GM18511 (cell line): ENCODE data around the gene P2RX7.
"Not testable (repeated sequence)": the region's sequence is repeated elsewhere in the genome, so short reads cannot be mapped to it uniquely, and the experiment has no call there.

Experiments used
- ATAC-seq: cut with Tn5 transposase; IDR thresholded peaks from one replicate; pipeline ENCODE4 v1.9.1; 2021; ENCODE audit warnings: mild to moderate bottlenecking, moderate library complexity; ENCODE audit not compliant: unreplicated experiment

The P2RX7 gene

DNA sequence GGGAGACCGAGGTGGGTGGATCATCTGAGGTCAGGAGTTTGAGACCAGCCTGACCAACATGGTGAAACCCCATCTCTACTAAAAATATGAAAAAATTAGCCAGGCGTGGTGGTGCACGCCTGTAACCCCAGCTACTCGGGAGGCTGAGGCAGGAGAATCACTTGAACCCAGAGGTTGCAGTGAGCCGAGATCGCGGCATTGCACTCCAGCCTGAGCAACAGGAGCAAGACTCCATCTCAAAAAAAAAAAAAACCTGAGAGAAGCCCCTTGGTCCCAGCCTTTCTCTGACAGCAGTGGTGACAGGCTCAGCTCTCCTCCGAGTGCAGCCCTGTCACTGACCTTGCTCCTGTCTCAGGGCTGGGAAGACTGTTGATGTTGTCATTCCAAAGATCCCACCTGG is 94.2 kb downstream of the P2RX7 start:
- ATAC-seq = not testable (repeated sequence)

DNA sequence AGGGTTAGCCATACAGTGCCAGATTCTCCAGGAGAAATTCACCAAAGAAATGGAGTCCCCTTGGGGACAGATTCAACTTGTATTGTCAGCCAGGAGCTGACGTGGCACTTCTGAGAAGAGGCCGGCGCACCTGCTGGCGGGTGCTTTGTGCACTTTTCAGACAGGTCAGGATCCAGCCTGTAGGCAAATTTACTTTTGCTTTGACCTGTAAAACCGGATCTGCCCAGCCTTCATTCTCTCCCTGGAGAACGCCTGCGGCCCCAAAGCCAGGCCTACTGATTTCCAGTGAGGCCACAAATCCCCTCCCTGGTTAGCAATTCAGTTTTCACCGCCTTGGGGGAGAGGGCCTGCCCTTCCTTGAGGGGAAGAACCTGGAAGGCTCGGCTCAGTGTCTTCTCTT is 94.6 kb downstream of the P2RX7 start:
- peak; percentile 67 for ATAC-seq

DNA sequence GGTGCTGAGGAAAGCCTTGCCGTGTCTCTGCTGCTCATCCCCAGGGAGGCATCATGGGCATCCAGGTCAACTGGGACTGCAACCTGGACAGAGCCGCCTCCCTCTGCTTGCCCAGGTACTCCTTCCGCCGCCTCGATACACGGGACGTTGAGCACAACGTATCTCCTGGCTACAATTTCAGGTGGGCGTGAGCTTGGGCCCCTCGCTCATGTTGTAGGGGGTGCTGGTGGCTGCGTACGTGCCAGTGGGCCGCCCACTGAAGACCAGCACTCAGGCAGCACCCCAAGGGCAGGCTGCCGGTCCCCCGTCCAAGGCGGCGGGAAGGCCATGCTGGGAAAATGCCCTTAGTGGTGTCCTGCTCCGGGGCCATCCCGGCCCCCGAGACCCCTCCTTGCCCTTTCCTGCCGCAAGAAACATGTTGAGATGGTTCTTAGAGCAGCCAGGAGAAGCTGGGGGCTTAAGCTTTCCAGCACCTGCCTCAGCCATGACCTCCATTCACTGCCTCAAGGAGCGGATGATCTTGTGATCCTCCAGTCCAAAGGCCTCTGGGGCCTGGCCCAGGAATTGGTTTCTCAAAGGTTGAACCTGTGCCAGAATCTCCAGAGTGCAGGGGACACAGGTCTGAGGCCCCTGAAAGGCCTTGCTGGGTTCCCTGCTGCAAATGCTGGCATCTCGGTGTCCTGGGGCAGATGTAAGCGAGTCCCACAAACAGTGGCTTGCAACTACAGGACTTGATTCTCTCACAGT is 96.4 kb downstream of the P2RX7 start:
- no peak for ATAC-seq

DNA sequence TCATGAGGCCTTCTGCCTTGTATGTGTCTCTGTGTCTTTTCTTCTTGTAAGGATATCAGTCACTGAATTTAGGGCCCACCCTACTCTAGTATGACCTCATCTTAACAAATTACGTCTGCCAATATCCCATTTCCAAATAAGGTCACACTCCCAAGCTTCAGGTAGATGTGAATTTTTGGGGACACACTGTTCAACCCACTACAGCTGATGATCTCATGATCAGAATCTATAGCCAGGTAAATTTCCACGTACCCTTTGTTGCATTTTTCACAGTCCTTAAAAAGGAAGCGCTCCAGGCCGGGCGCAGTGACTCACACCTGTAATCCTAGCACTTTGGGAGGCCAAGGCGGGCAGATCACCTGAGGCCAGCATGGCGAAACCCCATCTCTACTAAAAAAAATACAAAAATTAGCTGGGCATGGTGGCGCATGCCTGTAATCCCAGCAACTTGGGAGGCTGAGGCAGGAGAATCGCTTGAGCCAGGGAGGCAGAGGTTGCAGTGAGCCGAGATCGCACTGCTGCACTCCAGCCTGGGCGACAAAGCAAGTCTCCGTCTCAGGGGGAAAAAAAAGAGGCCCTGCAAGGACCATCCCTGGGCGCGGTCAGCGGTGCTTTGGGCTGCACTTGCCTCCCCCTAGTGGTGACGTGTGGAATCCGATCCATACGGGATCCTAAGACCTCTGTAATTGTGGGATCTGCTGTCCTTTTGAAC is 97.3 kb downstream of the P2RX7 start:
- not testable (repeated sequence) for ATAC-seq

DNA sequence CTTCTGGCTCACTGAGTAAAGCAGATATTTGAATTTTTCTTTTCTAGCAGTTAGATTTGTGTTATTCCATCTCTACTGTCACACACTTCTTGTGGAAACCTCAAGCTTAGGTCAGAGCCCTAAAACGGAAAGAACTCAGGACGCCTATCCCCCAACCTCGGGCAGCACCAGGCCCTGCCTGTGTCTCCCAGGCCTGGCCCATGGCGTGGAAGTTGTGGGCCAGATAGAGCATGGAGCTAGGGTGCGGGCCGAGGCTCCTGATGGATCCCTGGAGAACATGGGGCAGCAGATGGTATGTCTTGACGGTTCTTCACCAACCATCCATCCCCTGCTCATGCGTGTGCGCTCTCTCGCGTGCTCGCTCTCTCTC is 97.8 kb downstream of the P2RX7 start:
- no peak for ATAC-seq

DNA sequence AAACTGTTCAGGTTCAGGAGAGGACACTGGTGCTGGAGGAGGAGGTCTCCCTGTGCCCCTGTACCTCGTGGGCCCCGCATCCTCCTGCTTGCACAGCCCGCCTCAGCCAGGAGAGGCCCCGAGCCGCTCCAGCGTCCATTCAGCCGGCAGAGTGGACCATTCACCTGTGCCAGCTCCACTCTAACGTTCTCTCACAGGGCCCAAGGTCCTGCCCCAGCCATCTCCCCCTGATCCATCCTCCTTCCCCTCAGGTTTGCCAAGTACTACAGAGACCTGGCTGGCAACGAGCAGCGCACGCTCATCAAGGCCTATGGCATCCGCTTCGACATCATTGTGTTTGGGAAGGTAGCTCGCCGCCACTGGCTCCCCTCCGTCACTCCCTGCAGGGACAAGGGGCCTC is 99.5 kb downstream of the P2RX7 start:
- ATAC-seq = no peak

DNA sequence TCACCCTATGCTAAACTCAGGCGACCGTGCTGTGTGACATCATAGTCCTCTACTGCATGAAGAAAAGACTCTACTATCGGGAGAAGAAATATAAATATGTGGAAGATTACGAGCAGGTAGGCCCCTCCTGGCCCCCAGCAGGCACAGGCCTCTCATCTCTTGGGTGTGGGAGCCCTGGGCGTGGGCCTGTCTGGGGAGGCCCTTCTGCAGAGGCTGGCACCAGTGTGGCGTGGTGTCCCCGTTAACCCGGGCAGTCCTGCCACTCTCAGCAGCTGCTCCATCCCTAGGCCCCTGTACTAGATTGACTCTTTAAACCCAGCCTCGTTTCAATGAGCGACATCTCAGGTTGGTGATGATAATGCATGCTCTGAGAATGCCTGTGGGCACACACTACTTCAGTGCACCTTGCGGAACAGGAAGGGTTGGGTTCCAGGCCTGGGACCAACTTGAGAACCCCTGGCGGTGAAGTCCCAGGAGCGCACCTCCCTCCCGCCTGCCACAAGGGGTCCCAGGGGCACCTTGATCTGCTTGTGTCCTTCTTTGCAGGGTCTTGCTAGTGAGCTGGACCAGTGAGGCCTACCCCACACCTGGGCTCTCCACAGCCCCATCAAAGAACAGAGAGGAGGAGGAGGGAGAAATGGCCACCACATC is 100.4 kb downstream of the P2RX7 start:
- no peak for ATAC-seq

DNA sequence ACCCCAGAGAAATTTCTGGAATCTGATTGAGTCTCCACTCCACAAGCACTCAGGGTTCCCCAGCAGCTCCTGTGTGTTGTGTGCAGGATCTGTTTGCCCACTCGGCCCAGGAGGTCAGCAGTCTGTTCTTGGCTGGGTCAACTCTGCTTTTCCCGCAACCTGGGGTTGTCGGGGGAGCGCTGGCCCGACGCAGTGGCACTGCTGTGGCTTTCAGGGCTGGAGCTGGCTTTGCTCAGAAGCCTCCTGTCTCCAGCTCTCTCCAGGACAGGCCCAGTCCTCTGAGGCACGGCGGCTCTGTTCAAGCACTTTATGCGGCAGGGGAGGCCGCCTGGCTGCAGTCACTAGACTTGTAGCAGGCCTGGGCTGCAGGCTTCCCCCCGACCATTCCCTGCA is 100.9 kb downstream of the P2RX7 start:
- ATAC-seq = no peak

DNA sequence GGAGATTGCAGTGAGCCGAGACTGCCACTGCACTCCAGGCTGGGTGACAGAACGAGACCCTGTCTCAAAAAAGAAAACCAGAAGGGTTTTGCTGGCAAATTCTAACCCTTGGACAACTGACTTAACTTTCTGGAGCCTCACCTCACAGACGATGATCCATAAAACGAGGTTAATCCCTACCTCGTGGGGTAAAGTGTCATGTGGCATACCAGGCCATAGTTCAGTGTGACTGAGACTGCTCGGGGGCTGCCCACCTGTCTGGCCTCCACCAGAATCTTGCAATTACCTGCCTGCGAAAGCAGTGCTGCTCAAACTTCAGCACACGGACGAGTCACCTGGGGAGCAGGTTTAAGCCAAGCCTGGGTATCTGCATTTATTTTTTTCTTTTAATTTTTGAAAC is 104.1 kb downstream of the P2RX7 start:
- no peak for ATAC-seq

DNA sequence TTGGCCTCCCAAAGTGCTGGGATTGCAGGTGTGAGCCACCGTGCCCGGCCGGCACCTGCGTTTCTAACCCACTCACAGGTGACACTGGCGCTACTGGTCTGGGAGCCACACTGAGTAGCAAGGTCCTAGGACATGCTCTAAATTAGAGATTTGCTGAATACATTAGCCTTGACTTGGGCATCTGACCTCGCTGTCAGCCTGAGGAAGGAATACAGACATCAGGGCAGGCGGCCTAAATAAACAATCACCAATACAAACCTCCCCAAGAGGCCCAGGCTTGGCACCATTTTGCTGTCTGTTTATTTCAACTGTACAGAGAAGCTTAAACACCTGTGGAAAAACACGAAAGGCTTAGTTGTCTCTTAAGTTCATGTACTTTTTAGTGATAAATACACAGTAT is 104.7 kb downstream of the P2RX7 start:
- no peak for ATAC-seq
